NCI-H1105 (cell line): Measurements from ENCODE around the gene SYNGR2.
"Not testable (repeated sequence)": the region's sequence is repeated elsewhere in the genome, so short reads cannot be mapped to it uniquely, and the experiment has no call there.

Experiments used
- DNase-seq: peaks from one replicate; lab custom pipeline; 2025; lab: John Stamatoyannopoulos, UW

The SYNGR2 gene

DNA sequence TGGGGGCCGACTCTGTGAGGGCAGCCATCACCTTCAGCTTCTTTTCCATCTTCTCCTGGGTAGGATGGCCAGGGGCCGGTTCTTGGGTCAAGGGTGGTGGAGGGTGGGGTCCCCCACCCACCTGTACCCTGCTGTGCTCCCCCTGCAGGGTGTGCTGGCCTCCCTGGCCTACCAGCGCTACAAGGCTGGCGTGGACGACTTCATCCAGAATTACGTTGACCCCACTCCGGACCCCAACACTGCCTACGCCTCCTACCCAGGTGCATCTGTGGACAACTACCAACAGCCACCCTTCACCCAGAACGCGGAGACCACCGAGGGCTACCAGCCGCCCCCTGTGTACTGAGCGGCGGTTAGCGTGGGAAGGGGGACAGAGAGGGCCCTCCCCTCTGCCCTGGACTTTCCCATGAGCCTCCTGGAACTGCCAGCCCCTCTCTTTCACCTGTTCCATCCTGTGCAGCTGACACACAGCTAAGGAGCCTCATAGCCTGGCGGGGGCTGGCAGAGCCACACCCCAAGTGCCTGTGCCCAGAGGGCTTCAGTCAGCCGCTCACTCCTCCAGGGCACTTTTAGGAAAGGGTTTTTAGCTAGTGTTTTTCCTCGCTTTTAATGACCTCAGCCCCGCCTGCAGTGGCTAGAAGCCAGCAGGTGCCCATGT is 3.3 kb downstream of the SYNGR2 start:
- DNase-seq, result not testable (repeated sequence)

DNA sequence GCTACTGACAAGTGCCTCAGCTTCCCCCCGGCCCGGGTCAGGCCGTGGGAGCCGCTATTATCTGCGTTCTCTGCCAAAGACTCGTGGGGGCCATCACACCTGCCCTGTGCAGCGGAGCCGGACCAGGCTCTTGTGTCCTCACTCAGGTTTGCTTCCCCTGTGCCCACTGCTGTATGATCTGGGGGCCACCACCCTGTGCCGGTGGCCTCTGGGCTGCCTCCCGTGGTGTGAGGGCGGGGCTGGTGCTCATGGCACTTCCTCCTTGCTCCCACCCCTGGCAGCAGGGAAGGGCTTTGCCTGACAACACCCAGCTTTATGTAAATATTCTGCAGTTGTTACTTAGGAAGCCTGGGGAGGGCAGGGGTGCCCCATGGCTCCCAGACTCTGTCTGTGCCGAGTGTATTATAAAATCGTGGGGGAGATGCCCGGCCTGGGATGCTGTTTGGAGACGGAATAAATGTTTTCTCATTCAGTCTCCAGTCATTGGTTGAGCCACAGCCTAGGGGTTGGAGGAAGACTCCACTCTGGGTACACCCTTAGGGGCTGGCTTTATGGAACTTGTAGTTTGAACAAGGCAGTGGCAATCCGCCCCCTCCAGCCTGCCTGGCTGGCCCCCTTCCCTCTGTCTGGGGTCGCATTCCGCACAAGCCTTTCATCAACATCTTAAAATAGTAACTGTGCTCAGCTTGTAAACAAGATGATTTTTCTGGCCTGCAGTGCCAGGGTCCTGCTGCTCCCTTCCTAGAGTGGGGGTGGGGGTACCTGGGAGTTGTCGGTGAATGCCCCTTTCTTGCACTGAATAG is 4.1 kb downstream of the SYNGR2 start:
- DNase-seq, result no peak

DNA sequence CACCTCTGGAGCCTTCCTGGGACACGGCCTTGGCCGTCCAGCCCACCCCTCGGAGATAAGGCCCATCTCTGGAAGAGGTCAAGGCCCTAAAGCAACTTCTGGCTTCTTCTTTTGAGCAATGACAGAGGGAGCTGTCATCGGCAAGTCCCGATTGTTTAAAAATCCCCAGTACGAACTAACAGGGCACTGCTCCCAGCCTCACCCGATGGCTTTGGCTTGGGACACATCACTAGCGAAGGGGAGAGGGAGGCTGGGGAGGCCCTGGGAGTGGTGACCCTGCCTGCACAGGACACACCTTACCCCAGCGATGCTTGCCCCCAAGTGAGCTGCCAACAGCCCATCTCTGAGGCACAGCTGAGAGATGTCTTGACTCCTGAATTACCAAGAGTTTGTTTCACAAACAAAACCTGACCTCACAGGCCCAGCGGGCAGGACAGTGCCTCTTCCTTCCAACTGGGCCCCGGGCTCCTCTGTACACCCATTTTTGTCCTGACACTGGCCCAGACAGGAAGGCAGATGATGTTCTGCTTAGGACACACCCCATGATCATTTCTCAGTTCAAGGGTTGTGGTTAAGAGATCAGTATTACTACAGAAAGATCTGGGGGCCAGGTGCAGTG is 4.8 kb downstream of the SYNGR2 start:
- no peak for DNase-seq

DNA sequence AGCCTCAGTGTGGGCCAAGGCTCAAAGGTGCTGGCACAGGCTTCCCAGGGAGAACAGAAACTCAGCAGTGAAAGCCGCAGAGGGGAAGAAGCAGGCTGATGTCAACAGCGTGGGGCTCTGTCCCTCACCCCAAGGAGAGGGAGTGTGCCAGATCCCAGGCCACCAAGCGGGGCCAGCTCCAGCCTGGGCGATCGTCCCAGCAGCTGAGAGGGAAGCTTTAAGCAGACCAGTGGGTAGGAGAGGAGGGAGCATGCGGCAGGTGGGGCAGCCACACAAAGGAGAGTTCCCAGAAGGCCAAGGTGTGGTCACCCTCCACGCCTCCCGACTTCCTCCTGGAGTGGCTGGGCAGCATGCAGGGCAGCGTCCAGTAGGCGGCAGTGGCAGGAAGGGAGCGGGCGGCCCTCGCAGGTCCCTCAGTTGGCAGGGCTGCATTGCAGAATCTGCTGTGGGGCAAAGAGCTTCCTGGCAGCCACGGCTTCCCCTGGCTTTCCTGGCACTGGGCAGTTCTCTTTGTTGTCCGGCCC is 6.0 kb downstream of the SYNGR2 start:
- no peak for DNase-seq

DNA sequence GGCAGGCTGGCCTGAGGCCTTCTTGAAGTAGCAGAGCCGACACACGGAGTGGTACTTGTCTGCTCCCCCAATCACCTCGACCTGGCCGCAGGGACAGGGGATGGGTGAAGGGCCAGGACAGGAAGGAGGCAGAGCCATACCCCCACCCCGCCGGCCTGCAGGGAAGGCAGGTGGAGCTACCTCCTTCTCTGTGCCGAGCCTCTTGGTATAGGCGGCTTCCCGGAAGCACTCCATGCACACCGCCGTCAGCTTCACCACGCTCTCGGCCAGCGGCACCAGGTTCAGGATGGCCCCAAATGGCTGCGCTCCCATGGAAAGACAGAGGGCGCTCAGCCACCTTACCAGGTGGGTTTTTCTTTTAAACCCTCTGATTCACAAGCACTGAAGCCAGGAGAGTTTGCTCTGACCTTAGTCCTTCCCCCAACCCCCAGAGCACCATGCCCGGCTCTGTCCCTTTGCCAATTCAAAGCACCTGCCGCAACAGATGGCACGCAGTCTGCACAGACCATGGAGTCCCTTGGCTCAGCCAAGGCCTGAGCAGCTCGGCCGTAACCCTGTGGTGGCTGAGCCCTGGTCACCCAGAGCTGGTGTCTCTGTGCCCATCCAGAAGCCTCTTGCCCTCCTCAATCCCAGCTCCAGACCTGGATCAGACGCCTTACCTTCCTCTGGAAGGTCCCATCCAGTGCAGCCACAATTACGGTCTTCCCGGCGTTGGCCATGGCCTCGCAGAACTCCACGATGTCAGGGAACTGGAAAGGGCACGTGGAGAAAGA is 6.7 kb downstream of the SYNGR2 start:
- no peak for DNase-seq

DNA sequence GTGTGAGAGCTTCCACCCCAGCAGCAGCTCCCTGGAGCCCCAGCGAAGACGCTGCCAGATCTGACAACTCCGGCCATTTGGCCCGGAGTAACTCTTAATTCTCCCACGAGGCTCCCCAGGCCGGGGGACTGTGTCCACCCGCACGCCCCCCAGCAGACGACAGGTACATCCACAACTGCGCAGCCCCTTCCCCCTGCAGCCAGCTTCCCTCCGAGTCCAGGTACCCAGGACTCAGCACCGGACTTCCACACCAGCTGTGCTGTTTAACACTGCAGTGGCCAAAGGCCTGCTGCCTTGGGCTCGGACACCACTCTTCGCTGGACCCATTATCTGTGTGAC is 7.2 kb downstream of the SYNGR2 start:
- DNase-seq, result no peak

DNA sequence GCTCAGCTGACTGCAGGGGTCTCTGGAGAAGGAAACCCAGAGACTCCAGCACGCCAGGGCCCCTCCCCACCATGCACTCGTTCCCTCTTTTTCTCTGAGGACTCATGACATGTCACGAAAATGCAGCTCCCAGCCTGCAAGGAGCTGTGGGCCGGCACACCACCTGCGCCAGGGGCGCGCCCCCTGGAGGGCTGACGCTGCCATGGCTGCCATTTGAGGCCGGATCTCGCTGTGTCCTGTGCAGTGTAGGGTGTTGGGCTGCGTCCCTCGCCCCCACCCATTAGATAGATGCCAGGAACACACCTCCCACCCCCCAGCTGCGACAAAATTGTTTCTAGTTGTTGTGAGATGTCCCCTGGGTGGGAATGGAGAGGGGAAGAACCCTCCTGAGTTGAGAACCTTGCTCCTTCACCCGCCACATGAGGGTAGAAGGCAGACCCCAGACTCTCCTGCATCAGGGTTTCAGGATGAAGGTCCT is 8.2 kb downstream of the SYNGR2 start:
- DNase-seq, result no peak

DNA sequence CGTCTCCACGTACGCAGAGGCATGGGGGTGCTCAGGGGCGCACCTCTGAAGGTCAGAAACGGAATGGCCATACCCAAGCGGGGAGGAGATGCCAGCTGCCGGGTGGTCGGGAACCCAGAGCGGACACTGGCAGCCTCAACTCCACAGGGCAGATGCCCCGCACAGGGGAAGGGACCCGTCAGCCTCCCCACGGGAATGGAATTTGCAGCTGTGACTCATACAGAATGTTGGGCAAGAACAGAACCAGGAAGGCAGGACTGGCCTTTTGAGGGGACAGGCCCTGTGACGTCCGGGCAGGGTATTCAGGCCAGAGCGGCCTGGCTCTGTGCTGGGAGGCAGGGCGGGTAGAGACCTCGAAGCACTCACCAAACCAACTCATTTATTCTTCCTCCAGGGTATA is 11.0 kb downstream of the SYNGR2 start:
- no peak for DNase-seq

DNA sequence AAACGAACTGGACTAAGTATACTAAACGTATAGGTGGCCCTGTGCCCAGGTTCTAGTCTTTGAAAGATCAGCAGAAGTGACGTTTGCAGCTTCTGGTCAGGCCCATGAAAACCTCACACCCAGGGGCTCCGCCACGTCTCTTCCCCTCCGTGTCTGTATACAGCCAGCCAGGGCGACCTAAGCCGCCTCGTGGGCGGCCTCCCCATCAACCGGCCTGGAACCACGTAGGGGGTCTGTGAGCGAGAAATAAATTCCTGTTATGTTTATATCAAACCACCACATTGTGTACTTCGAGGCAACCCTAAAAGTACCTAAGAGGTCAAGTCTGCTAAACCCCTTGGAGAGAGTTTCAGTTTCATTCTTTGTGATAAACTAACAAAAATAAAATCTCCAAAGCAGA is 11.7 kb downstream of the SYNGR2 start:
- no peak for DNase-seq

DNA sequence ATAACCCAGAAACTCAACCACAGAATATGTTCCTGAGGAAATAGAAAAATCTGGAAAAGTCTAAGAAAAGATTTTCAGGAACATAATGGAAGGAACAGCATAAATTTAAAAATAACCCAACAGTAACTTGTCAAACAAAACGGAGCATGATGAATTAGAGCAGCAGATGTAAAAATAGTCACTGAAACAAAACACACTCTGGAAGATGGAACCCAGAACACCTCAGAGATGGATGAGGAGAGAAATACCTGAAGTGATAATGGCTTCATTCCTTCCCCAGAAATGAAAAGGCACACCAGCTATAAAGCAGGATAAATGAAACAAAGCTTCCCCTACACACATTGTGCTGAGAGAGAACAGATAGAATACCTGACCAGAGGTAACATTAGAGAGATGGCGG is 12.1 kb downstream of the SYNGR2 start:
- no peak for DNase-seq

DNA sequence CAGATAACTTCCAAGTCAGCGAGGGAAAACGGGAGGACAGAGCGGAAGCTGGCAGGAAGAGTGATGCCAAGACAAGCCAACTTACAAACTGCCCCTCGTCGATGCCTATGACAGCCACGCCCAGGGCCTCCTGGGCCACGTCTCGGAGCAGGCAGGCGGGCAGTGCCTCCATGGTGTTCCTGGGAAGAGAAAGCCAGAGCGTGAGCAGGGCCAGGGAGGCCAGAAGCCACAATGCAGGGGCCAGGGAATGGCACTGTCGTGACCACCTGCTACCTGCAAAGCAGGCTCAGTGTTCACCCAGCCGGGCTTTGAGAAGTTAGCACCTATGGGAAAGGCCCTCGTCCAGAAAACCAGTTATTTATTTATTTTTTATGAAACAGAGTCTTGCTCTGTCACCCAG is 14.1 kb downstream of the SYNGR2 start:
- DNase-seq, result no peak

DNA sequence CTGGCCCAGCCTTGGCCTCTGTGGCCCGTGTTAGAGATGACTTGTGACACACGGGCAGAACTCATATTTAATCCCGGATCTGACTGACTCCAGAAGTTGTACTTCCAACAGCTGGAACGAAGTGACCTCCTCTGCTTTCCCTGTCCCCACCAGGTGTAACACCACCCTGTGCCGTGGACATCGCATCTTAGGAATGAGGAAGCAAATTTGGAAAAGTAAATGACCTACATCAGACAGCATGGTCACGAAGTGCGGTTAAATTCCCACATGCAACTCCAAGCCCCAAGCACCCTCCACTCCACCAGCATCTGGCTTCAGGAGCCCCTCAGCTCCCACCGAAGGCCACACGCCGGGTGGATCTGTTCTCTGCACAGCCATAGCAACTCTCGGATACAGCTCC is 15.5 kb downstream of the SYNGR2 start:
- DNase-seq, result no peak

DNA sequence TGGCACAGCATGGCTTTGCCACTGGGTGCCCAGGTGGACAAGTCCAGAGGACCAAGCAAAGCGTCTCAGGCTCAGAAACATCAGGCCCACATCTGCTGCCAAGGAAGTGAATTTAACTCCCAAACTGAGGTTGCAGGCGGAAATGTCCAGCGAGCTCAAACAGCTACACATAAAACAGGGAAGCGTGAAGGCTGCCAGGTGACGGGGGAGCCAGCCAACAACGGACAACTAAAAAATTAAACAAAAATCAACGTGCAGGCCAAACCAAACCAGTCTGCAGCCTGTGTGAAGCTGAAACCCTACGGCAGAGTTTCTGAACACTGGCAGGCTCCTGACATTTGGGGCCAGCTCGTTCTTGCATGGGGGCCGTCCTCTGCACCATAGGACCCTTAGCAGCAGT is 16.0 kb downstream of the SYNGR2 start:
- no peak for DNase-seq

DNA sequence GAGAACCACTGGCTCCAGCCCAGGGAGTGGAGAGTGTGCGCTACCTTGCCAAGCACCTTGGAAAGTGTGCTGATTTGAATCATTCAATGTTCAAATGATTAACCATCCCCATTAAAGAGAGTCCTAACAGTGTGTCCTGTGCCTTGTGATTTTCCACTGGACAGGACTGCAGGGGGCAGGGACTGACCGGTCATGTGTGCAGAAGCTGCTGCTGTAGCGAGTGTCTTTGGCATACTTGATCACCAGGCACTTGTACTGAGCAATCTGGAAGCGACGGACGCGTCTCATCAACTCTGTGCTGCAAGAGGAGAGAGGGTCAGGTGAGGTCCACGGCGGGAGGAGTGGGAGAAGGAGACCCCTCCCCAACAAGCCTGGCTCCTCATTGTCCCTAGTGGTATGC is 16.5 kb downstream of the SYNGR2 start:
- no peak for DNase-seq

DNA sequence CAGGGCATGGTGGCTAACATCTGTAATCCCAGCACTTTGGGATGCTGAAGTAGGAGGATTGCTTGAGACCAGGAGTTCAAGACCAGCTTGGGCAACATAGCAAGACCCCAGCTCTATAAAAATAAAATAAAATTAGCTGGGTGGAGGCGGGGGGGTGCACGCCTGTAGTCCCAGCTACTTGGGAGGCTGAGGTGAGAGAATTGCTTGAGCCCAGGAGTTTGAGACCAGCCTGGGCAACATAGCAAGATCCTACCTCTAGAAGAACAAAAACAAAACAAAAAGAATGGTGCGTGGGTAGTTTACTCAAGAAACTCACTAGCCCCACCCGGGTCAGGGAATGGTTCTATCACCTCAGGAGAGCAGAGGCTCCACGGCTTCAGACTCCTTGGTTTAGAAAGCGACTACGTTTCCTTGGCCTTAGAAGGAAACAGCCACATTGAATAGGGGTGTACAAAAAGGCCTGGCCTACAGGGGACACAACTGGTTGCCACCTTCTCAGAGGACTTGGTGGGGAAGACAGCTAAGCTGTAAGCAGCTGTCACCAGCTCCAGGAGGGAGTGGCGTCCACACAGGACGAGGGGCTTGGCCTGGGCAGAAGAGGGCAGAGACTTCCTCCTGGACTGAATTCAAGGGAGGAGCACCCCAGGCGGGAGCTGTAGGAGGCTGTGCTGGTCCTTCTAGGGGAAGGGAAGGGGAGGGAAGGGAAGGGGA is 17.8 kb downstream of the SYNGR2 start:
- no peak for DNase-seq

DNA sequence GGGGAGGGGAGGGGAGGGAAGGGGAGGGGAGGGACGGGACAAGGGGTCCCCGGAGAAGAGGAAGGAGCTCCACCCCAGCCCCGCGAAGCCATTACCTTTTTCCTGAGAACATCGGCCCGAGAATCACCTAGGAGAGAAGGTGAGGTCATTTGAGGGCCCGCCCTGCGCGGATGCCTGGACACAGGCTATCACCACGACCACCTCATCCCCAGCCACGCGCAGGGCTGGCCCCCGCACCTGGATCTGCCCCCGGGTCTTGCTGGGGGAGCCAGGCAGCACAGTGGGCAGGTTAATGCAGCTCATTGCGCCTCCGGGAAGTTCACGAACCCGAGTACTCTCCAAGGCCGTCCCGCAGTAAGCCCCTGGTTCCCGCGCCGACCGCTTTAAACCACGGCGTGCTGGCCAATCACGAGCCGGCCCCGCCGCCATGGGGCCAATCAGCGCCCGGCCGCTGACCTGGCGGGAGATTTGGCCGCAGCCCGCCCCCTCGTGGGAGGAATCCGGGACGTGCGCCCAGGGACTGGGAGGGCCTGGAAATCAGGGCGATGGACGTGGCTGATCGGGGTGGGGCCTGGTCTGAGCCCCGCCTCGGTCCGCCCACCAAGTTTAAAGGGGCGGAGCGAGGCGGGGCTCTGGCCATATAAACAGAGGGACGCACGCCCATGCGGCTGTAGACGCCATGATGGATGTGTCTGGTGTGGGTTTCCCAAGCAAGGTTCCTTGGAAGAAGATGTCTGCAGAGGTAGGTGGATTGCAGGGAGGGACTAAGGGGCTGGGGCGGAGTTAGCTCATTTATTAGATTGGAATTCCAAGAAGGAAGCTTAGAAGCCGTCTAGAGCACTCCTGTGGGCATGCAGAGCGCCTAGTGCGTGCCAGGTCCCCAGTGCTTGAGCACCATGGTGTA is 18.6 kb downstream of the SYNGR2 start, which contains the start of the genes AFMID and TK1:
Gene AFMID (plus strand): TSS at position 671 of the 904 bp plus-strand sequence. CDS start 9 bp downstream, at position 680.
Gene TK1 (minus strand): TSS at position 361 of the 904 bp plus-strand sequence. CDS start 58 bp downstream, at position 303.
- peak; percentile 94 for DNase-seq

DNA sequence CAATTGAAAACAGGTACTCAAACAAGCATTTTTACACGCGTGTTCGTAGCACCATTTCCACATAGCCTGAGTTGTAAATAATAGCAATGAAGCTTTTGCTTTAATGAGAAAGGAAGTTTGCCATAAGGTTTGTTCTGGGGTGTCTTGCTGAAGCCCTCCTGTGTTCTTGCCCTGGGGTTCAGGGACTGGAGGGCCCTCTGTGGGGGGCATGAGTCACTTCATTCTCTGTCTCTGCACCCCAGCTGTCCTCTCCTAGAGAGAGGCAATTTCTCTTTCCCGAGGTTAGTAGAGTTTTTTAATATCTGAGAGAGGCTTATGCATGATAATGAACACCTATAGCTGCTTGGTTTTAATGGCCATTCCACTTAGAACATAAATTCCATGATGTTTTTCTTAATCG is 28.3 kb downstream of the SYNGR2 start:
- DNase-seq, result no peak

DNA sequence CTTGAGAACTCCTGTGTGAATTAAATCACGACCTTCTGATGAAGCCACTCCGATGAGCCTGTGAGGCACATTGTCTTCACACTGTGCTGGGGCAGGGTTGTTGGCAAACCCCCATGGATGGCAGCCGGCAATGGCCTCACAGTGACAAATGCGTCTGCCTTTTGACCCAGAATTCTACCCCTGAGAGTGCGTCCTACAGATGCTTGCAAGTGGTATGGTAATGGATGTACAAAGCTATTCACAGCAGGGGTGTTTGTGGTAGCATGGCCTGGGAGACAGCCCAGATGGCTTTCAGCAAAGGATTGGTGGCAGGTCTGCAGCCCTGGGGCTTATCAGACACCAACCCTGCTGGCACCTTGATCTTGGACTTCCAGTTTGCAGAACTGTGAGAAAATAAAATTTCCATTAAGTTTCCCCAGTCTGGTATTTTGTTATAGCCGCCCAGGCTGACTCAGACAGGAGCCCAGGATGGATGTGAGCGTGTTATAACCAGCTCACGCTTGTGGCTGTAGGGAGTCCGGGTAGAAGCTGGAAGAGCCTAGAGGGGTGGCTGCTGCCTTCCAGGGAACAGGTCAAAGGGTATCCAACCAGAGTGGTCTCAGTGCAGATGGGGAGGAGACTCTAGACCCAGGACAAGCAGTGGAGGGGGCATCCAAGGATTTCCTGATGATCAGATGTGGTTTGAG is 28.9 kb downstream of the SYNGR2 start:
- DNase-seq, result no peak

DNA sequence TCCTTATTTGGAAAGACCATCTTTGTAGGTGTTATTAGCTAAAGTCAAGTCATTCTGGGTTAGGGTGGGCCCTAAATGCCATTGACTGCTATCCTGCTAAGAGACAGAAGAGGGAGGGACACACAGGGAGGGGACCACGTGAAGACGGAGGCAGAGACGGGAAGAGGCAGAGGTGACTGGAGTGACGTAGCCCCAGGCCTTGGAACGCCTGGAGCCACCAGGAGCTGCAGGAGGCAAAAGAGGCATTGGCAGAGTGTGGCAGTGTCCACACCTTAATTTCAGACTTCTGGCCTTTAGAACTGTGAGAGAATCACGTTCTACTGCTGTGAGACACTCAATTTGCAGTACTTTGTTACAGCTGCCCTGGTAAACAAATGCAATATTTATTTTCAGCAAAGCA is 32.1 kb downstream of the SYNGR2 start:
- no peak for DNase-seq

DNA sequence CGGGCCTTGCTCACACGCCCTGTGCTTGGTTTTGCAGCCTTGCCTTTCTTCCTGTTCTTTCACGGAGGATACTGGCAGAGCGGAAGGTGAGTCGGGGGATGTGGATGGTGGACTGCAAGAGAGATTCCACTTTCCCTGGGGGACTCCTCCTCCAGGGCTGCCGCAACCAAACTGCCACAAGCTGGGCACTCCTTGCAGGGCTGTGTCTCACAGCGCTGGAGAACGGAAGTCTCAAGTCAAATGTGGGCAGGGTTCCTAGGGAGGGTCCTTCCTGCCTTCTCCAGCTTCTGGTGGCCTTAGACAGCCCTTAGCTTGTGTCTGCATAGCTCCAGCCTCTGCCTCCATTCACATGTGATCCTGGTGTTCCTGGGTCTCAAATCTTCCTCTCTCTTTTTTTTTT is 34.3 kb downstream of the SYNGR2 start:
- no peak for DNase-seq
